Transverse colon (tissue), 4 donors: Measurements from ENCODE around the gene SERINC5. TPM values are rescaled to one million over a fixed set of nuclear protein-coding genes. Genes with fewer than 3 reads are reported as not detected.

Experiments
- DNase-seq: peaks from one replicate; pipeline ENCODE4 v3.0.0-alpha.2; 2019
- H3K27ac ChIP-seq, 4 donors: fragments of 200-600 bp; sonication (generic); 2 replicates each; pipeline ENCODE4 v1.5.1; 2016 to 2018; ENCODE audit warnings: inconsistent platforms in 4 of 4
- H3K27me3 ChIP-seq: fragments of 200-600 bp; sonication (generic); 2 replicates; pipeline ENCODE4 v1.5.1; 2017; ENCODE audit warnings: inconsistent platforms
- H3K36me3 ChIP-seq, 4 donors: fragments of 200-600 bp; sonication (generic); 2 replicates each; pipeline ENCODE4 v1.5.1; 2017 to 2019; ENCODE audit warnings: inconsistent platforms in 4 of 4
- H3K4me1 ChIP-seq, 4 donors: fragments of 200-600 bp; sonication (generic); 2 replicates each; pipeline ENCODE4 v1.5.1; 2017 to 2020; ENCODE audit warnings: inconsistent platforms in 4 of 4
- H3K4me3 ChIP-seq, 4 donors: fragments of 200-600 bp; sonication (generic); 1 replicate in 1 of 4; 2 replicates in 3 of 4; pipeline versions ENCODE4 v1.5.1 to v1.6.1; 2017 to 2019; ENCODE audit warnings: inconsistent platforms in 4 of 4
- H3K9me3 ChIP-seq, 2 donors: fragments of 200-600 bp; sonication (generic); 2 replicates each; pipeline ENCODE4 v1.5.1; 2017 to 2019; ENCODE audit warnings: inconsistent platforms in 2 of 2
- EP300 ChIP-seq: sonication (generic); formaldehyde crosslinking; IDR thresholded peaks from one replicate; pipeline ENCODE4 v1.6.1; 2017; ENCODE audit warnings: antibody characterized with exemption, low read depth
- POLR2A ChIP-seq: fragments of 450-650 bp; IDR thresholded peaks from one replicate; pipeline ENCODE4 v1.6.1; 2016; ENCODE audit warnings: antibody characterized with exemption, mild to moderate bottlenecking, moderate library complexity
- POLR2AphosphoS5 ChIP-seq, 3 donors: sonication (generic); formaldehyde crosslinking; IDR thresholded peaks; one replicate each; pipeline ENCODE4 v1.6.1; 2016; ENCODE audit warnings: antibody characterized with exemption in 3 of 3
- WGBS, 2 donors: methylation state at CpG; one replicate each; pipeline ENCODE4 v1.1.5; 2018; ENCODE audit warnings: low coverage in 1 of 2; 5-methylcytosine and 5-hydroxymethylcytosine counted together
- in situ Hi-C, 4 donors: fragments of 200-750 bp; cut with MboI; loops; one replicate each; pipeline versions ENCODE4 v1.15.0 to v1.15.1; 2017; ENCODE audit warnings: low sequenced_read_pairs in 3 of 4, low pct_ligation_motif_present in 1 of 4, low pct_unique_long_range_greater_than_20kb in 1 of 4
- intact Hi-C: fragments of 100-400 bp; cut with DNase I; formaldehyde crosslinking; loops from one replicate; pipeline ENCODE4 v1.15.1; 2023; ENCODE audit warnings: low total_unique reads
- total RNA-seq, 4 donors: library from RNA; depleted of rRNA; stranded (reverse); fragments of >200 nt; gene quantifications; one replicate each; pipeline ENCODE4 v1.1.0, GENCODE V29; 2016
- TF ChIP-seq, protein P1 (sequence below), 5 experiments: fragments of 200-600 bp in 3 of 5; fragments of 450-650 bp in 2 of 5; sonication (generic) in 3 of 5; IDR thresholded peaks; 1 replicate in 2 of 5; 2 replicates in 3 of 5; pipeline ENCODE4 v1.5.1; 2016 to 2017; ENCODE audit warnings: antibody characterized with exemption in 5 of 5, inconsistent platforms in 3 of 5, mild to moderate bottlenecking in 2 of 5, moderate library complexity in 1 of 5

The SERINC5 gene
- total RNA-seq, 4 donors from 2014 or later = 40.6 to 90.4 (median 79.6) TPM

DNA sequence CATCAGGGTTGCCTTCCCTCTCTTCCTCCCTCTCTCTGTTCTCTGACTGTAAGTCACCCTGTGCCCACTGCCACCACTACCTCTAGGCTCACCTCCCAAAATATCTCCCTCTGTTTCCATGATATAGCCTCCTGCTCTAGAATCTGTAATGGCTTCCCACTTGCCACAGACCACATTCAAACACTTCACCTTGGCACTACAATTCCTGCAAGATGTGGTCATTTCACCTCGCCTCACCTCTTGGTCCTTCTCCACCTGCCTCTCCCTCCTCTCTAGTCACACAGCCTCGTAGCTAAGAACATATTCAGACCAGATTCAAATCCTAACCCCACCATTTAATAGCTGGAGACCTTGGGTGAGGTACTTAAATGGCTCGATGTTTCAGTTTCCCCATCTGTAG is 56.9 kb downstream of the SERINC5 start:
- H3K9me3 ChIP-seq = no peaks in the 10 kb centered on the region
- H3K4me3 ChIP-seq = no peak overlapping the region
- peaks cover under 1 to 19% (median 9%) of the 10 kb centered on the region in 4 donors for H3K4me1 ChIP-seq
- peaks cover 0 to 16% (median 5%) of the 10 kb centered on the region in 4 donors for H3K36me3 ChIP-seq
- DNase-seq = no peak
- WGBS, 2 donors = 83 to 94% methylated on average over 2 to 3 of the region's 3 CpGs
- no peak overlapping the region for H3K27ac ChIP-seq
- intact Hi-C loops (no loop called here), in situ Hi-C loops (no loop called here)
- TF ChIP-seq, protein P1, sequence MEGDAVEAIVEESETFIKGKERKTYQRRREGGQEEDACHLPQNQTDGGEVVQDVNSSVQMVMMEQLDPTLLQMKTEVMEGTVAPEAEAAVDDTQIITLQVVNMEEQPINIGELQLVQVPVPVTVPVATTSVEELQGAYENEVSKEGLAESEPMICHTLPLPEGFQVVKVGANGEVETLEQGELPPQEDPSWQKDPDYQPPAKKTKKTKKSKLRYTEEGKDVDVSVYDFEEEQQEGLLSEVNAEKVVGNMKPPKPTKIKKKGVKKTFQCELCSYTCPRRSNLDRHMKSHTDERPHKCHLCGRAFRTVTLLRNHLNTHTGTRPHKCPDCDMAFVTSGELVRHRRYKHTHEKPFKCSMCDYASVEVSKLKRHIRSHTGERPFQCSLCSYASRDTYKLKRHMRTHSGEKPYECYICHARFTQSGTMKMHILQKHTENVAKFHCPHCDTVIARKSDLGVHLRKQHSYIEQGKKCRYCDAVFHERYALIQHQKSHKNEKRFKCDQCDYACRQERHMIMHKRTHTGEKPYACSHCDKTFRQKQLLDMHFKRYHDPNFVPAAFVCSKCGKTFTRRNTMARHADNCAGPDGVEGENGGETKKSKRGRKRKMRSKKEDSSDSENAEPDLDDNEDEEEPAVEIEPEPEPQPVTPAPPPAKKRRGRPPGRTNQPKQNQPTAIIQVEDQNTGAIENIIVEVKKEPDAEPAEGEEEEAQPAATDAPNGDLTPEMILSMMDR (IDR thresholded peaks at IDR 0.05) = no peak
- no peak for TF ChIP-seq POLR2AphosphoS5 (IDR thresholded peaks at IDR 0.05)
- no peak for TF ChIP-seq POLR2A
- TF ChIP-seq EP300 = no peak
- H3K27me3 ChIP-seq = no peaks in the 10 kb centered on the region

- TF ChIP-seq POLR2AphosphoS5 (IDR thresholded peaks at IDR 0.05) (no peak), EP300 (no peak), POLR2A (no peak)
- TF ChIP-seq, protein P1 (IDR thresholded peaks at IDR 0.05) = no peak
- Histone ChIP-seq H3K4me1 (peaks cover 4 to 25% (median 14%) of the 10 kb centered on the region in 4 donors), H3K4me3 (no peak overlapping the region), H3K27me3 (no peaks in the 10 kb centered on the region), H3K9me3 (no peaks in the 10 kb centered on the region), H3K27ac (no peak overlapping the region), H3K36me3 (peaks cover 0 to 16% (median 5%) of the 10 kb centered on the region in 4 donors)
- in situ Hi-C loops = no loop called here
- WGBS, 2 donors = 85% methylated on average over 11 of the region's 11 CpGs; no CpG with 5 or more reads in 1 of the 2 donors
- intact Hi-C loops = no loop called here
- DNase-seq = no peak
Measured at GRCh38 chr5:80198399-80198798, 57.4 kb downstream of the SERINC5 start.

- no peak overlapping the region for H3K27ac ChIP-seq
- intact Hi-C loops (no loop called here), in situ Hi-C loops (no loop called here)
- 60 to 66% methylated on average over 6 of the region's 6 CpGs for WGBS, 2 donors
- H3K9me3 ChIP-seq = no peaks in the 10 kb centered on the region
- H3K36me3 ChIP-seq = peaks cover 0 to under 1% (median 0%) of the 10 kb centered on the region in 4 donors
- peaks cover 17 to 49% (median 31%) of the 10 kb centered on the region in 4 donors for H3K4me1 ChIP-seq
- no peaks in the 10 kb centered on the region for H3K27me3 ChIP-seq
- TF ChIP-seq EP300 (no peak), POLR2AphosphoS5 (IDR thresholded peaks at IDR 0.05) (no peak), POLR2A (no peak)
- TF ChIP-seq, protein P1 (IDR thresholded peaks at IDR 0.05) = no peak
- H3K4me3 ChIP-seq = no peak overlapping the region
- DNase-seq = no peak
Measured at GRCh38 chr5:80195837-80196400, 59.9 kb downstream of the SERINC5 start.

DNA sequence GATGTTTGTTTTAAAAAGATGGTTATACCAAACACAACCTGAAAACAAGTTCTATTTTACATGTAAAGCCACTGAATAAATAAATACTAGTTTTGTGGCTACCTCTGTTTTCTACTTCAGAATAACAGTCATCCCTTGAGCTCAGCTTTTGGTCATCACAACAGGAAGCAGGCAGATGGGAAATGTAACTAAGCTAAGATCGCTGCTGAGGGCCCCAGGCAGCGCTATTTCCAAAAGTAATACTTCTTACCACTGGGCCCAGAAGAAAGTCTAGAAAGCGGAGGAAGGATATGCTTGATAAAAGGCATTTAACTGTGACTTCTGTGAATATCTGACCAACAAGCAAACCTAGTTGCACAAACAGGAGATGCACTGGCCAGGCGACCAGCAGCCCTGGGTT is 61.4 kb downstream of the SERINC5 start:
- in situ Hi-C loops (no loop called here), intact Hi-C loops (no loop called here)
- no peak for DNase-seq
- peaks cover 17 to 52% (median 33%) of the 10 kb centered on the region in 4 donors for H3K4me1 ChIP-seq
- WGBS, 2 donors = 71 to 76% methylated on average over 3 to 4 of the region's 4 CpGs
- no peaks in the 10 kb centered on the region for H3K27me3 ChIP-seq
- H3K36me3 ChIP-seq = no peaks in the 10 kb centered on the region
- no peak for TF ChIP-seq EP300
- TF ChIP-seq, protein P1 (IDR thresholded peaks at IDR 0.05) = no peak
- no peak for TF ChIP-seq POLR2A
- peak overlapping the region; percentile 14 to 69 (median 42) for H3K27ac ChIP-seq
- no peak overlapping the region for H3K4me3 ChIP-seq
- H3K9me3 ChIP-seq = no peaks in the 10 kb centered on the region
